Measurements from ENCODE around the gene ATG13. TPM values are rescaled to one million over a fixed set of nuclear protein-coding genes. Genes with fewer than 3 reads are reported as not detected.

Gene ATG13
- total and polyA plus RNA-seq, 2 of the 8 experiments (the other 6 are each of a cell fraction or from before 2014, with no cell fraction given) = 65.0 to 77.4 TPM

- no peak overlapping the region for H3K9ac ChIP-seq (replicated peaks in 1 of 4; ENCODE audit: extremely low read depth in 1 of 4, low read depth in 3 of 4, low read length in 3 of 4)
- H2BK120ac ChIP-seq (replicated peaks; ENCODE audit: low read depth, low read length) = no peak overlapping the region
- no peak for TF ChIP-seq RFX5 (IDR thresholded peaks at IDR 0.05; ENCODE audit: borderline replicate concordance, low read depth, low read length)
- no peak for TF ChIP-seq GABPA (IDR thresholded peaks at IDR 0.05; ENCODE audit: borderline replicate concordance, insufficient read depth, low read length)
- no peak for TF ChIP-seq EZH2 (IDR thresholded peaks at IDR 0.05; ENCODE audit: low read depth, low read length, severe bottlenecking)
- no peak for TF ChIP-seq EP300 (IDR thresholded peaks at IDR 0.05; ENCODE audit: borderline replicate concordance in 1 of 2, low read depth in 2 of 2, low read length in 2 of 2)
- no peak for TF ChIP-seq TEAD4 (IDR thresholded peaks at IDR 0.05; ENCODE audit: low read depth, low read length)
These were observed 46.1 kb downstream of the ATG13 start for GRCh38 chr11:46663277-46663940.

More at GRCh38 chr11:46663277-46663940, 46.1 kb downstream of the ATG13 start:
- H4K20me1 ChIP-seq (replicated peaks in 1 of 2; ENCODE audit: control insufficient read depth in 1 of 2, insufficient read depth in 2 of 2, low read length in 2 of 2) = peaks cover 0 to 2% of the 10 kb centered on the region in 2 experiments
- no peak overlapping the region for H3K4me3 ChIP-seq (ENCODE audit: extremely low read depth in 1 of 4, insufficient read depth in 2 of 4, low read depth in 3 of 4, low read length in 4 of 4)
- H2AK5ac ChIP-seq (ENCODE audit: low read depth, low read length) = no peak overlapping the region
- no peak overlapping the region for H2BK15ac ChIP-seq (ENCODE audit: low read length)
- CTCF ChIA-PET (ENCODE audit: partially characterized antibody) = interaction anchor here (0.7 to 1.9 kb wide), 3 partner anchors 9 to 220 kb away, joined by 3 to 6 read pairs (median 3); no protein-coding TSS in a partner anchor
- H4K8ac ChIP-seq (ENCODE audit: extremely low read depth, insufficient read depth, low read length) = no peak overlapping the region
- H3K4me1 ChIP-seq (replicated peaks in 1 of 4; ENCODE audit: control insufficient read depth in 3 of 4, insufficient read depth in 4 of 4, low read length in 3 of 4) = no peaks in the 10 kb centered on the region
- no peak overlapping the region for H2BK5ac ChIP-seq (ENCODE audit: low read depth, low read length)
- H3K36me3 ChIP-seq (ENCODE audit: control insufficient read depth in 2 of 4, insufficient read depth in 4 of 4, low read length in 3 of 4) = peaks cover 16 to 49% (median 38%) of the 10 kb centered on the region in 4 experiments
- H3K27me3 ChIP-seq (replicated peaks in 1 of 4; ENCODE audit: control insufficient read depth in 3 of 4, extremely low read depth in 1 of 4, insufficient read depth in 3 of 4, low read length in 3 of 4) = no peaks in the 10 kb centered on the region
- POLR2A ChIA-PET (ENCODE audit: partially characterized antibody) = interaction anchor here (0.6 kb wide), 1 partner anchor 26 kb away, joined by 3 read pairs; no protein-coding TSS in a partner anchor
- no peaks in the 10 kb centered on the region for H3K9me3 ChIP-seq (ENCODE audit: insufficient read depth in 2 of 2, low read depth in 1 of 2, low read length in 1 of 2)
- H3K79me1 ChIP-seq (ENCODE audit: low read depth, low read length) = no peaks in the 10 kb centered on the region
- H3K4me2 ChIP-seq (ENCODE audit: insufficient read depth in 1 of 2, low read depth in 2 of 2, low read length in 2 of 2) = no peak overlapping the region
- H3K4ac ChIP-seq (replicated peaks; ENCODE audit: insufficient read length, low read depth, low read length) = no peak overlapping the region
- 93% methylated on average over 4 of the region's 4 CpGs; no CpG with 5 or more reads in 1 of the 2 experiments for WGBS, 2 experiments (ENCODE audit: extremely low coverage in 1 of 2, insufficient coverage in 1 of 2, insufficient read length in 1 of 2, insufficient replicate concordance in 2 of 2, low coverage in 1 of 2, low lambda C conversion rate in 2 of 2, missing lambda C conversion rate in 1 of 2)
- H2BK12ac ChIP-seq (ENCODE audit: low read depth, low read length) = no peak overlapping the region
- no peak overlapping the region for H2AFZ ChIP-seq (ENCODE audit: low read length)
- H3K14ac ChIP-seq (ENCODE audit: insufficient read length) = no peak overlapping the region
- H3K18ac ChIP-seq (ENCODE audit: extremely low read depth, low read length) = no peak overlapping the region
- no peaks in the 10 kb centered on the region for H3K23me2 ChIP-seq (ENCODE audit: low read depth, low read length)
- no peak overlapping the region for H3K27ac ChIP-seq (ENCODE audit: low read depth, low read length)
- H4K5ac ChIP-seq (ENCODE audit: insufficient read length, low read depth, low read length) = no peak overlapping the region
- no peak overlapping the region for H3K56ac ChIP-seq (replicated peaks; ENCODE audit: insufficient read length, low read depth, low read length)
- no peak overlapping the region for H3K23ac ChIP-seq (ENCODE audit: insufficient read length)
- H3K79me2 ChIP-seq (ENCODE audit: control insufficient read depth in 1 of 2, insufficient read depth in 2 of 2, low read length in 2 of 2) = no peaks in the 10 kb centered on the region
- no peak overlapping the region for H4K91ac ChIP-seq (replicated peaks; ENCODE audit: insufficient read length, low read length)
- no peak overlapping the region for H2BK20ac ChIP-seq (ENCODE audit: low read length)
- no peak for FAIRE-seq
- DNase-seq (ENCODE audit: low read depth in 1 of 2, low spot score in 2 of 2) = no peak

Measured in H1 (cell line).